Suprapubic skin (tissue), 4 donors: ENCODE data around the gene PGBD4. TPM values are rescaled to one million over a fixed set of nuclear protein-coding genes. Genes with fewer than 3 reads are reported as not detected.

Experiments
- DNase-seq, 2 donors: peaks; one replicate each; pipeline ENCODE4 v3.0.0-alpha.2; 2019; ENCODE audit warnings: low spot score in 2 of 2
- H3K27ac ChIP-seq: fragments of 200-600 bp; sonication (generic); one replicate; pipeline ENCODE4 v1.5.1; 2019
- H3K27me3 ChIP-seq: fragments of 200-600 bp; sonication (generic); one replicate; pipeline ENCODE4 v1.5.1; 2019
- H3K36me3 ChIP-seq: fragments of 200-600 bp; sonication (generic); one replicate; pipeline ENCODE4 v1.5.1; 2019
- H3K4me1 ChIP-seq: fragments of 200-600 bp; sonication (generic); one replicate; pipeline ENCODE4 v1.5.1; 2019
- H3K4me3 ChIP-seq: fragments of 200-600 bp; sonication (generic); one replicate; pipeline ENCODE4 v1.5.1; 2019; ENCODE audit warnings: mild to moderate bottlenecking
- H3K9me3 ChIP-seq: fragments of 200-600 bp; sonication (generic); one replicate; pipeline ENCODE4 v1.5.1; 2019
- CTCF ChIP-seq, 2 donors: fragments of 200-600 bp in 1 of 2; fragments of 450-650 bp in 1 of 2; sonication (generic) in 1 of 2; IDR thresholded peaks; one replicate each; pipeline ENCODE4 v1.5.1; 2016 to 2019; ENCODE audit warnings: antibody characterized with exemption in 2 of 2, mild to moderate bottlenecking in 1 of 2, moderate library complexity in 1 of 2
- EP300 ChIP-seq: sonication (generic); formaldehyde crosslinking; IDR thresholded peaks from one replicate; pipeline ENCODE4 v1.6.1; 2017; ENCODE audit warnings: antibody characterized with exemption
- POLR2A ChIP-seq, 2 donors: fragments of 450-650 bp; IDR thresholded peaks; one replicate each; pipeline ENCODE4 v1.6.1; 2017; ENCODE audit warnings: antibody characterized with exemption in 2 of 2, mild to moderate bottlenecking in 2 of 2, moderate library complexity in 2 of 2
- POLR2AphosphoS5 ChIP-seq, 3 donors: sonication (generic); formaldehyde crosslinking; IDR thresholded peaks; one replicate each; pipeline ENCODE4 v1.6.1; 2017; ENCODE audit warnings: antibody characterized with exemption in 3 of 3
- WGBS: methylation state at CpG from one replicate; pipeline ENCODE4 v1.1.5; 2018; 5-methylcytosine and 5-hydroxymethylcytosine counted together
- total RNA-seq, 4 donors: library from RNA; depleted of rRNA; stranded (reverse); fragments of >200 nt; gene quantifications; one replicate each; pipeline ENCODE4 v1.1.0, GENCODE V29; 2016

PGBD4 gene
- total RNA-seq, 4 donors from 2014 or later, result 0.83 to 2.3 (median 1.4) TPM

- DNase-seq, result no peak
- H3K4me1 ChIP-seq, result no peaks in the 10 kb centered on the region
- WGBS, result 48% methylated on average over 2 of the region's 2 CpGs
- no peak overlapping the region for H3K4me3 ChIP-seq
- no peak overlapping the region for H3K27ac ChIP-seq
- no peaks in the 10 kb centered on the region for H3K9me3 ChIP-seq
- no peaks in the 10 kb centered on the region for H3K27me3 ChIP-seq
- no peak for TF ChIP-seq POLR2AphosphoS5 (IDR thresholded peaks at IDR 0.05)
- no peak for TF ChIP-seq CTCF (IDR thresholded peaks at IDR 0.05)
- TF ChIP-seq POLR2A (IDR thresholded peaks at IDR 0.05), result no peak
- TF ChIP-seq EP300, result no peak
- H3K36me3 ChIP-seq, result no peaks in the 10 kb centered on the region
Observed at GRCh38 chr15:34128898-34129297, 27.0 kb downstream of the PGBD4 start.

GRCh38 chr15:34132881-34133280, 31.0 kb downstream of the PGBD4 start:
- Histone ChIP-seq H3K27me3 (no peaks in the 10 kb centered on the region), H3K9me3 (no peaks in the 10 kb centered on the region), H3K36me3 (peaks cover 4% of the 10 kb centered on the region), H3K27ac (no peak overlapping the region), H3K4me1 (no peaks in the 10 kb centered on the region), H3K4me3 (no peak overlapping the region)
- DNase-seq, result no peak
- TF ChIP-seq EP300 (no peak), POLR2AphosphoS5 (IDR thresholded peaks at IDR 0.05) (no peak), CTCF (IDR thresholded peaks at IDR 0.05) (no peak), POLR2A (IDR thresholded peaks at IDR 0.05) (no peak)
- 97% methylated on average over 1 of the region's 1 CpG for WGBS

GRCh38 chr15:34133511-34133910, 31.6 kb downstream of the PGBD4 start:
- no peaks in the 10 kb centered on the region for H3K27me3 ChIP-seq
- H3K9me3 ChIP-seq, result no peaks in the 10 kb centered on the region
- TF ChIP-seq EP300, result no peak
- no peak for TF ChIP-seq CTCF (IDR thresholded peaks at IDR 0.05)
- TF ChIP-seq POLR2AphosphoS5 (IDR thresholded peaks at IDR 0.05), result no peak
- TF ChIP-seq POLR2A (IDR thresholded peaks at IDR 0.05), result no peak
- no peak overlapping the region for H3K4me3 ChIP-seq
- DNase-seq, result no peak
- WGBS, result 100% methylated on average over 1 of the region's 1 CpG
- no peaks in the 10 kb centered on the region for H3K4me1 ChIP-seq
- H3K27ac ChIP-seq, result no peak overlapping the region
- H3K36me3 ChIP-seq, result peaks cover 10% of the 10 kb centered on the region

GRCh38 chr15:34147371-34148140, 45.7 kb downstream of the PGBD4 start:
- Histone ChIP-seq H3K4me3 (no peak overlapping the region), H3K27me3 (no peaks in the 10 kb centered on the region), H3K9me3 (no peaks in the 10 kb centered on the region), H3K36me3 (peaks cover 72% of the 10 kb centered on the region), H3K4me1 (no peaks in the 10 kb centered on the region), H3K27ac (no peak overlapping the region)
- DNase-seq, result no peak
- TF ChIP-seq POLR2A (IDR thresholded peaks at IDR 0.05), result no peak
- TF ChIP-seq CTCF (IDR thresholded peaks at IDR 0.05), result no peak
- no peak for TF ChIP-seq POLR2AphosphoS5 (IDR thresholded peaks at IDR 0.05)
- TF ChIP-seq EP300, result no peak
- WGBS, result 66% methylated on average over 6 of the region's 6 CpGs

GRCh38 chr15:34154725-34155204, 52.9 kb downstream of the PGBD4 start:
- no peaks in the 10 kb centered on the region for H3K4me1 ChIP-seq
- no peak for DNase-seq
- TF ChIP-seq POLR2AphosphoS5 (IDR thresholded peaks at IDR 0.05), result no peak
- TF ChIP-seq EP300, result no peak
- no peak for TF ChIP-seq CTCF (IDR thresholded peaks at IDR 0.05)
- TF ChIP-seq POLR2A (IDR thresholded peaks at IDR 0.05), result no peak
- H3K9me3 ChIP-seq, result peaks cover 4% of the 10 kb centered on the region
- H3K27me3 ChIP-seq, result no peaks in the 10 kb centered on the region
- H3K36me3 ChIP-seq, result peaks cover 84% of the 10 kb centered on the region
- no peak overlapping the region for H3K27ac ChIP-seq
- H3K4me3 ChIP-seq, result no peak overlapping the region
- WGBS, result 95% methylated on average over 7 of the region's 7 CpGs
